ENCODE results near the gene LDLRAD4.

Gene LDLRAD4

GRCh38 chr18:13480571-13481255, 262.2 kb downstream of the LDLRAD4 start:
- Histone ChIP-seq H3K4me3 (no peak overlapping the region), H3K27me3 (no peaks in the 10 kb centered on the region), H3K9me3 (peaks cover 30% of the 10 kb centered on the region), H3K4me2 (peak overlapping the region; percentile 85), H3K27ac (peak overlapping the region; percentile 81), H3K4me1 (peaks cover 56% of the 10 kb centered on the region), H4K20me1 (peaks cover 40% of the 10 kb centered on the region), H3K9ac (peak overlapping the region; percentile 2; the same call in 1 of the 2 replicates), H3K36me3 (peaks cover 81% of the 10 kb centered on the region)
- TF ChIP-seq Cebpa-rat (IDR thresholded peaks at IDR 0.05), result no peak

- H3K27me3 ChIP-seq, result no peaks in the 10 kb centered on the region
- H4K20me1 ChIP-seq, result peaks cover 46% of the 10 kb centered on the region
- H3K27ac ChIP-seq, result peak overlapping the region; percentile 81
These were observed 262.8 kb downstream of the LDLRAD4 start for GRCh38 chr18:13481331-13481730.

GRCh38 chr18:13481820-13482617, 263.5 kb downstream of the LDLRAD4 start:
- H3K4me1 ChIP-seq, result peaks cover 54% of the 10 kb centered on the region
- H4K20me1 ChIP-seq, result peaks cover 53% of the 10 kb centered on the region
- peak overlapping the region; percentile 81 for H3K27ac ChIP-seq
- no peak for TF ChIP-seq Cebpa-rat (IDR thresholded peaks at IDR 0.05)
- H3K9me3 ChIP-seq, result peaks cover 23% of the 10 kb centered on the region
- peak overlapping the region; percentile 85 for H3K4me2 ChIP-seq
- peaks cover 81% of the 10 kb centered on the region for H3K36me3 ChIP-seq
- H3K27me3 ChIP-seq, result no peaks in the 10 kb centered on the region
- H3K9ac ChIP-seq, result peak overlapping the region; percentile 72
- 0 out of 2 replicates have a peak overlapping the region, but pooled peaks have one; percentile 25 for H3K4me3 ChIP-seq

More at GRCh38 chr18:13481331-13481730, 262.8 kb downstream of the LDLRAD4 start:
- H3K9me3 ChIP-seq, result peaks cover 25% of the 10 kb centered on the region
- peak overlapping the region; percentile 85 for H3K4me2 ChIP-seq
- peaks cover 54% of the 10 kb centered on the region for H3K4me1 ChIP-seq
- no peak overlapping the region for H3K4me3 ChIP-seq
- H3K36me3 ChIP-seq, result peaks cover 81% of the 10 kb centered on the region
- peak overlapping the region; percentile 72; the same call in 1 of the 2 replicates for H3K9ac ChIP-seq
- no peak for TF ChIP-seq Cebpa-rat (IDR thresholded peaks at IDR 0.05)

DNA sequence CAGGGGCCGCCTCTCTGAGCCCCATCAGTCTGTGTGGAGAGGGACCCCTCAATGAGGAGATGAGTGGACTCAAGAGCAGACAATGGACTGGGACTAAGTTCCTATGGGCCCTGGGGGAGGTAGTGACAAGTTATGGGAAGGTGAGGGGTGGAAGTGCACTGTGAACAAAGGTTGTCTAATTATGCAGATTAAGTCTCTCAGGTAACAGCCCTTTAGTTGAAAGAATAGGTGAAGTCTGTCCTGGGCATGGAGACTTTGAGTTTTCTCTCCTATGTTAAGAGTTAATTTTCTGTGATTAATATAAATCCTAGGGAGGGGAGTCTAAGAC, 264.0 kb downstream of the LDLRAD4 start:
- H3K27me3 ChIP-seq, result no peaks in the 10 kb centered on the region
- TF ChIP-seq Cebpa-rat (IDR thresholded peaks at IDR 0.05), result no peak
- no peak overlapping the region for H3K9ac ChIP-seq
- peak overlapping the region; percentile 81 for H3K27ac ChIP-seq
- H3K4me2 ChIP-seq, result peak overlapping the region; percentile 85
- peaks cover 81% of the 10 kb centered on the region for H3K36me3 ChIP-seq
- peaks cover 54% of the 10 kb centered on the region for H3K4me1 ChIP-seq
- peaks cover 59% of the 10 kb centered on the region for H4K20me1 ChIP-seq
- peaks cover 18% of the 10 kb centered on the region for H3K9me3 ChIP-seq
- H3K4me3 ChIP-seq, result no peak overlapping the region

DNA sequence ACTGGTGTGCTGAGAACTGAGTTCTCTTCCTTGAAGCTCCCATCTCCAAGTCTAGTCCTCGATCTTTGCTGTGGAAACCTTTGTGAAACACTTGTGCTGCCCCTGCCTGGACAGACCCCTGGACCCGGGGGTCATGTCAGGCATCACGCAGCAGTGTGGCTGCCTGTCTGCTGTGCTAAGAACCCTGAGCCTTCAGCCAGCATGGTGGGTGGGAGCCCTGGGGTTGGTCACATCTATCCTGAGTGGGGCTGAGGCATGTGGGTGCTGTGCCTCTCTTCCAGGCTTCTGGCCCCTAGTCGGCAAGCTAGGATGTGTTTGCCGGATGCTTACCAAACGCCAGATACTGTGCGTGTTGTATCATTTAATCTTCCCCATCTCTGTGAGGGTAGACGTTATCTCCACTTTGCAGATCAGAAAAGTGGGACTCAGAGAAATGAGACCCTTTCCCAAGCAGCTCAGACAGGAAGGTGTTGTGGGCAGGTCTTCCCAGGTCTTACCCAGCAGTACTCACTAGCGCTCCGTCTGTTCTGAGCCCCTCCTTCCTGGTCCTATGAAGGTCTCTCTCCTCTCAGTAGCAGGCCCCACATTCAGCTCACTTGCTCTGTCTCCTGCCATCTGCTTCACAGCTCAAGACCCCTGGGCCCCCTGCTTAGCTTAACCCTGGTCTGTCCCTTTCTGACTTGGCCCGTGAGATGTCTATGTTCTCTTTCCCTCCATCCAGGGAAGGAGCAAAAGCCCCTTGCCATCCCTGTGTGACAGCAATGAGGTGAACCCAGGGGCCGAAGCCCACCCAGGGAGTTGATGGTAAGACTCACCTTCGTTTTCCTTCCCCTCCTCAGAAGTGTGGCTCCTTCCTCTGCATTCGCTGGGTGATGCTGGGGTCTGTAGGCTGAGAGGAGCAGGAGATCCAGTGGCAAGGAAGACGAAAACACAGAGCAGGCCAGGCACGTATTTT, 265.0 kb downstream of the LDLRAD4 start:
- H3K27me3 ChIP-seq, result no peaks in the 10 kb centered on the region

DNA sequence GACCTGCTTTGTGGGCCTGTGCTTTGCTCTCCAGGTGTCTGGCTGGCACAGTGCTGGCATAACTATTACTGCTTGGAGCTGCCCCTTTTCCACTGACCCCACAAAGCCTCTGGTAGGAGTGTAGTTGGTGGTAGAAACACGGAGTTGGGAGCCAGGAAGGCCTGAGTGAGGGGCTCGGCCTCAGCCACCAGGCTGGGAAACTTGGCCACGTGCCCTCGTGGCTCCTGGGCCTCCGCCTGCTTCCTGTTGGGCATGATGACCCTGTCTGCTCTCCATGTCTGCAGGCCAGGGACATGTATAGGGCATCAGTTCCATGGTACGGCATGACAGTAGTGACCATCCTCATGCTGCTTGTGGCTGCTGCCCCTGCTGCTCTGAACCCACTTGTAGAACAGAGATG, 266.6 kb downstream of the LDLRAD4 start:
- no peak for TF ChIP-seq Cebpa-rat (IDR thresholded peaks at IDR 0.05)
- H3K9me3 ChIP-seq, result no peaks in the 10 kb centered on the region
- H3K27me3 ChIP-seq, result no peaks in the 10 kb centered on the region
- peak overlapping the region; percentile 8; the same call in 1 of the 2 replicates for H3K27ac ChIP-seq
- peaks cover 48% of the 10 kb centered on the region for H3K4me1 ChIP-seq
- H4K20me1 ChIP-seq, result peaks cover 72% of the 10 kb centered on the region
- peaks cover 82% of the 10 kb centered on the region for H3K36me3 ChIP-seq
- H3K9ac ChIP-seq, result 0 out of 2 replicates have a peak overlapping the region, but pooled peaks have one; percentile 31
- no peak overlapping the region for H3K4me3 ChIP-seq
- H3K4me2 ChIP-seq, result no peak overlapping the region

More for the DNA sequence above, 265.0 kb downstream of the LDLRAD4 start:
- peaks cover 81% of the 10 kb centered on the region for H3K36me3 ChIP-seq
- no peak overlapping the region for H3K4me2 ChIP-seq
- H4K20me1 ChIP-seq, result peaks cover 69% of the 10 kb centered on the region
- H3K4me1 ChIP-seq, result peaks cover 54% of the 10 kb centered on the region
- TF ChIP-seq Cebpa-rat (IDR thresholded peaks at IDR 0.05), result no peak
- peaks cover 10% of the 10 kb centered on the region for H3K9me3 ChIP-seq
- H3K4me3 ChIP-seq, result no peak overlapping the region
- peak overlapping the region; percentile 59 for H3K27ac ChIP-seq
- peak overlapping the region; percentile 12; the same call in 1 of the 2 replicates for H3K9ac ChIP-seq

GRCh38 chr18:13485604-13486003, 267.0 kb downstream of the LDLRAD4 start:
- Histone ChIP-seq H3K36me3 (peaks cover 79% of the 10 kb centered on the region), H3K9me3 (no peaks in the 10 kb centered on the region), H3K27me3 (no peaks in the 10 kb centered on the region), H3K4me1 (peaks cover 44% of the 10 kb centered on the region), H3K27ac (0 out of 2 replicates have a peak overlapping the region, but pooled peaks have one; percentile 8), H3K4me2 (no peak overlapping the region), H3K9ac (no peak overlapping the region), H4K20me1 (peaks cover 70% of the 10 kb centered on the region), H3K4me3 (no peak overlapping the region)
- TF ChIP-seq Cebpa-rat (IDR thresholded peaks at IDR 0.05), result no peak

GRCh38 chr18:13486284-13486683, 267.7 kb downstream of the LDLRAD4 start:
- Histone ChIP-seq H3K4me3 (no peak overlapping the region), H3K36me3 (peaks cover 81% of the 10 kb centered on the region), H4K20me1 (peaks cover 69% of the 10 kb centered on the region), H3K27ac (no peak overlapping the region), H3K9ac (no peak overlapping the region), H3K4me2 (no peak overlapping the region), H3K27me3 (no peaks in the 10 kb centered on the region), H3K9me3 (no peaks in the 10 kb centered on the region), H3K4me1 (peaks cover 37% of the 10 kb centered on the region)
- TF ChIP-seq Cebpa-rat (IDR thresholded peaks at IDR 0.05), result no peak

- H3K27me3 ChIP-seq, result no peaks in the 10 kb centered on the region
- H3K36me3 ChIP-seq, result peaks cover 85% of the 10 kb centered on the region
- H3K27ac ChIP-seq, result no peak overlapping the region
- no peak for TF ChIP-seq Cebpa-rat (IDR thresholded peaks at IDR 0.05)
- no peaks in the 10 kb centered on the region for H3K9me3 ChIP-seq
- no peak overlapping the region for H3K4me3 ChIP-seq
- H3K4me1 ChIP-seq, result peaks cover 33% of the 10 kb centered on the region
- no peak overlapping the region for H3K9ac ChIP-seq
- H3K4me2 ChIP-seq, result no peak overlapping the region
- peaks cover 66% of the 10 kb centered on the region for H4K20me1 ChIP-seq
These were observed 268.1 kb downstream of the LDLRAD4 start for GRCh38 chr18:13486686-13487085.

Measured in BLaER1 (cell line).